B cell (primary cell): ENCODE measurements around the gene RAD23B. TPM values are rescaled to one million over a fixed set of nuclear protein-coding genes. Genes with fewer than 3 reads are reported as not detected.

Experiments
- ATAC-seq: fragments of 200-7000 bp; cut with Tn5 transposase; one replicate; pipeline ENCODE4 v1.10.0; 2021; ENCODE audit warnings: low read depth, mild to moderate bottlenecking, moderate number of reproducible peaks, moderate library complexity
- CTCF ChIA-PET: fragments of 350-600 bp; sonication (Branson Sonifier 250); formaldehyde crosslinking; loops from one replicate; lab custom pipeline; 2021; ENCODE audit warnings: antibody characterized with exemption, inconsistent platforms; lab: Charles Lee
- POLR2A ChIA-PET: fragments of 350-600 bp; sonication (Branson Sonifier 250); formaldehyde crosslinking; loops from one replicate; lab custom pipeline; 2021; ENCODE audit warnings: antibody characterized with exemption; lab: Charles Lee
- DNase-seq: peaks from one replicate; pipeline ENCODE4 v3.0.0; 2013
- H2AFZ ChIP-seq: 2 replicates; pipeline ENCODE4 v1.6.1; 2012; ENCODE audit warnings: mild to moderate bottlenecking, low read depth, low read length; ENCODE audit not compliant: insufficient read depth, poor library complexity, severe bottlenecking
- H3K27ac ChIP-seq, 2 donors: 1 replicate in 1 of 2; 2 replicates in 1 of 2; pipeline ENCODE4 v1.5.1; 2012 to 2013; ENCODE audit warnings: low read length in 2 of 2, mild to moderate bottlenecking in 2 of 2, moderate library complexity in 1 of 2
- H3K27me3 ChIP-seq, 4 experiments: fragments of 200-600 bp in 1 of 4; sonication (generic) in 1 of 4; replicated peaks in 1 of 4; 1 replicate in 2 of 4; 2 replicates in 2 of 4; pipeline versions ENCODE4 v1.6.1 to v1.7.0; 2013 to 2016; ENCODE audit warnings: low read length in 3 of 4, mild to moderate bottlenecking in 2 of 4, mixed read lengths in 1 of 4, moderate library complexity in 1 of 4; ENCODE audit not compliant: insufficient read depth in 4 of 4, control insufficient read depth in 3 of 4; ENCODE audit errors: control extremely low read depth in 1 of 4
- H3K36me3 ChIP-seq, 2 experiments: replicated peaks in 1 of 2; 1 replicate in 1 of 2; 2 replicates in 1 of 2; pipeline versions ENCODE4 v1.6.1 to v1.7.1; 2013; ENCODE audit warnings: low read length in 1 of 2; ENCODE audit not compliant: insufficient read depth in 2 of 2, control insufficient read depth in 1 of 2; ENCODE audit errors: control extremely low read depth in 1 of 2, extremely low read depth in 1 of 2
- H3K4me1 ChIP-seq, 2 donors: fragments of 200-600 bp in 1 of 2; sonication (generic) in 1 of 2; 1 replicate in 1 of 2; 2 replicates in 1 of 2; pipeline versions ENCODE4 v1.5.1 to v1.6.1; 2013 to 2017; ENCODE audit warnings: low read length in 2 of 2; ENCODE audit not compliant: control insufficient read depth in 2 of 2, insufficient read depth in 2 of 2
- H3K4me2 ChIP-seq: replicated peaks from 2 replicates; pipeline ENCODE3; 2012; ENCODE audit warnings: mild to moderate bottlenecking, low read depth, low read length; ENCODE audit not compliant: poor library complexity, severe bottlenecking
- H3K4me3 ChIP-seq, 5 experiments: fragments of 200-600 bp in 1 of 5; sonication (generic) in 1 of 5; 1 replicate in 3 of 5; 2 replicates in 2 of 5; pipeline versions ENCODE4 v1.5.1 to v1.7.0; 2011 to 2016; ENCODE audit warnings: low read length in 4 of 5, mild to moderate bottlenecking in 4 of 5, low read depth in 2 of 5, control low read depth in 1 of 5, moderate library complexity in 1 of 5; ENCODE audit not compliant: insufficient read depth in 1 of 5; ENCODE audit errors: control extremely low read depth in 1 of 5, extremely low read depth in 1 of 5
- H3K79me2 ChIP-seq: fragments of 200-600 bp; sonication (generic); one replicate; pipeline ENCODE4 v1.6.0; 2016; ENCODE audit warnings: low read length; ENCODE audit not compliant: control insufficient read depth, insufficient read depth
- H3K9ac ChIP-seq: fragments of 200-600 bp; sonication (generic); 2 replicates; pipeline ENCODE4 v1.6.1; 2017; ENCODE audit warnings: mild to moderate bottlenecking, low read length, moderate library complexity
- H3K9me3 ChIP-seq, 3 donors: one replicate each; pipeline versions ENCODE4 v1.6.1 to v1.7.1; 2013; ENCODE audit warnings: low read length in 2 of 3; ENCODE audit not compliant: control insufficient read depth in 2 of 3, insufficient read depth in 1 of 3; ENCODE audit errors: control extremely low read depth in 1 of 3
- H4K20me1 ChIP-seq: 2 replicates; pipeline ENCODE4 v1.6.0; 2012; ENCODE audit warnings: mild to moderate bottlenecking, low read length; ENCODE audit not compliant: insufficient read depth, control insufficient read depth, poor library complexity, severe bottlenecking
- H3K27ac Mint-ChIP-seq: one replicate; pipeline ENCODE4 v1.8.0; 2021; ENCODE audit warnings: mixed read lengths
- H3K27me3 Mint-ChIP-seq: one replicate; pipeline ENCODE4 v1.8.0; 2021; ENCODE audit warnings: mixed read lengths
- H3K4me1 Mint-ChIP-seq: one replicate; pipeline ENCODE4 v1.8.0; 2021; ENCODE audit warnings: mixed read lengths
- H3K4me3 Mint-ChIP-seq: one replicate; pipeline ENCODE4 v1.8.0; 2021; ENCODE audit warnings: mixed read lengths
- H3K9me3 Mint-ChIP-seq: one replicate; pipeline ENCODE4 v1.8.0; 2022; ENCODE audit warnings: mixed read lengths; ENCODE audit not compliant: insufficient read depth
- CTCF ChIP-seq: fragments of 200-600 bp; IDR thresholded peaks from one replicate; pipeline ENCODE4 v1.8.0; 2022; ENCODE audit warnings: antibody characterized with exemption, mild to moderate bottlenecking
- EZH2 ChIP-seq: IDR thresholded peaks from 2 replicates; pipeline ENCODE4 v1.6.1; 2012; ENCODE audit warnings: borderline replicate concordance, low read depth, mild to moderate bottlenecking, moderate library complexity, low read length; ENCODE audit not compliant: insufficient read depth, poor library complexity, severe bottlenecking
- WGBS: methylation state at CpG from one replicate; pipeline ENCODE4 v1.1.5; 2013; ENCODE audit warnings: missing lambda C conversion rate; ENCODE audit not compliant: insufficient coverage; 5-methylcytosine and 5-hydroxymethylcytosine counted together
- intact Hi-C: fragments of 100-400 bp; cut with micrococcal nuclease; formaldehyde crosslinking; loops from one replicate; pipeline ENCODE4 v1.10.0; 2022
- polyA plus RNA-seq: library from polyadenylated mRNA; depleted of rRNA; stranded (reverse); fragments of >200 nt; gene quantifications from 2 replicates; pipeline ENCODE4 v1.2.3, GENCODE V29; 2012
- total RNA-seq, 2 donors: library from RNA; stranded (reverse); fragments of 120-200 nt in 1 of 2; gene quantifications; 1 replicate in 1 of 2; 2 replicates in 1 of 2; pipeline versions ENCODE4 v1.2.3 to v1.2.4, GENCODE V29; 2013 to 2022

The RAD23B gene
- total and polyA plus RNA-seq, 2 donors (not counting 1 experiment from before 2014, with no cell fraction given) = 36.8 to 78.2 TPM

- ATAC-seq = no peak
- Histone ChIP-seq H3K4me3 (peak overlapping the region; percentile 72 to 94 (median 88)), H3K4me1 (peaks cover 47 to 62% of the 10 kb centered on the region in 2 donors), H3K9ac (peak overlapping the region; percentile 74), H3K27me3 (no peaks in the 10 kb centered on the region), H3K79me2 (peaks cover 70% of the 10 kb centered on the region), H3K27ac (peak overlapping the region; percentile 68 to 93), H2AFZ (peak overlapping the region; percentile 90), H3K4me2 (peak overlapping the region; percentile 76), H4K20me1 (peaks cover 57% of the 10 kb centered on the region), H3K9me3 (no peaks in the 10 kb centered on the region), H3K36me3 (no peaks in the 10 kb centered on the region)
- CTCF ChIA-PET = interaction anchor here (0.7 to 9.0 kb wide), 4 partner anchors 22 to 141 kb away, joined by 4 to 81 read pairs (median 41); no protein-coding TSS in a partner anchor
- POLR2A ChIA-PET = interaction anchor here (0.7 to 5.5 kb wide), 3 partner anchors 10 to 26 kb away, joined by 3 to 50 read pairs (median 3); no protein-coding TSS in a partner anchor
- intact Hi-C loops = loop anchor here (1.0 to 10.0 kb wide), 6 partner anchors 15 to 1840 kb away; partner anchors contain the start of genes ABITRAM, CTNNAL1, ELP1 and KLF4
- Mint-ChIP-seq H3K4me3 (peak overlapping the region; percentile 94), H3K27ac (peak overlapping the region; percentile 93), H3K27me3 (no peaks in the 10 kb centered on the region), H3K9me3 (no peaks in the 10 kb centered on the region), H3K4me1 (peaks cover 76% of the 10 kb centered on the region)
- no peak for DNase-seq
- WGBS = 0% methylated on average over 1 of the region's 6 CpGs
- TF ChIP-seq CTCF (no peak), EZH2 (no peak)
Measured at GRCh38 chr9:107284636-107285035, 1.6 kb downstream of the RAD23B start.

- peaks cover 77% of the 10 kb centered on the region for H3K79me2 ChIP-seq
- H3K4me1 Mint-ChIP-seq = peaks cover 82% of the 10 kb centered on the region
- WGBS = 42% methylated on average over 3 of the region's 6 CpGs
- H3K4me3 ChIP-seq = peak overlapping the region in 3 of 5 experiments; percentile 1 to 94 (median 72)
- POLR2A ChIA-PET = no interaction called here
- H3K4me3 Mint-ChIP-seq = peak overlapping the region; percentile 94
- H4K20me1 ChIP-seq = peaks cover 64% of the 10 kb centered on the region
- CTCF ChIA-PET = interaction anchor here (4.6 to 9.0 kb wide), 3 partner anchors 23 to 56 kb away, joined by 22 to 81 read pairs (median 60); no protein-coding TSS in a partner anchor
- intact Hi-C loops = loop anchor here (5.0 to 10.0 kb wide), 2 partner anchors 33 to 1840 kb away; no protein-coding TSS in a partner anchor
- H3K36me3 ChIP-seq = no peaks in the 10 kb centered on the region
- no peaks in the 10 kb centered on the region for H3K9me3 ChIP-seq
- TF ChIP-seq EZH2 (no peak), CTCF (no peak)
- ATAC-seq (no peak), DNase-seq (no peak)
- no peaks in the 10 kb centered on the region for H3K9me3 Mint-ChIP-seq
- H2AFZ ChIP-seq = no peak overlapping the region
- H3K27me3 ChIP-seq = no peaks in the 10 kb centered on the region
- peak overlapping the region; percentile 74 for H3K9ac ChIP-seq
- H3K27ac ChIP-seq = peak overlapping the region in 1 of 2 donors; percentile 93
- peak overlapping the region; percentile 76 for H3K4me2 ChIP-seq
- no peaks in the 10 kb centered on the region for H3K27me3 Mint-ChIP-seq
- peak overlapping the region; percentile 34 for H3K27ac Mint-ChIP-seq
- H3K4me1 ChIP-seq = peaks cover 52 to 68% of the 10 kb centered on the region in 2 donors
Measured at GRCh38 chr9:107285286-107285685, 2.2 kb downstream of the RAD23B start.
